Right kidney (tissue), 9 donors: Measurements from ENCODE around the gene PRDM5.

ENCODE experiments used
- DNase-seq: peaks from one replicate; pipeline ENCODE4 v3.0.0-alpha.2; 2016
- long read RNA-seq, 8 donors: transcript quantifications; one replicate each; lab custom pipeline, GENCODE V29; 2026

Gene PRDM5
- long read RNA-seq, donor 1, partial matches to known transcripts, result 0 of 1 reads
- long read RNA-seq, donor 1, other reads (novel, unspliced or antisense), result 0 of 1 reads
- long read RNA-seq, donor 2, partial matches to known transcripts, result 0 of 4 reads
- long read RNA-seq, donor 2, other reads (novel, unspliced or antisense), result 0 of 4 reads
- long read RNA-seq, donor 3, partial matches to known transcripts, result 0 of 1 reads
- long read RNA-seq, donor 3, other reads (novel, unspliced or antisense), result 0 of 1 reads
- long read RNA-seq, donor 4, result 0 reads
- long read RNA-seq, donor 5, partial matches to known transcripts, result 0 of 2 reads
- long read RNA-seq, donor 5, other reads (novel, unspliced or antisense), result 0 of 2 reads
- long read RNA-seq, donor 6, partial matches to known transcripts, result 0 of 3 reads
- long read RNA-seq, donor 6, other reads (novel, unspliced or antisense), result 0 of 3 reads
- long read RNA-seq, donor 7, full-length matches to known transcripts, result 5 of 5 reads
- long read RNA-seq, donor 7, partial matches to known transcripts, result 0 of 5 reads
- long read RNA-seq, donor 7, other reads (novel, unspliced or antisense), result 0 of 5 reads
- long read RNA-seq, donor 8, partial matches to known transcripts, result 0 of 1 reads
- long read RNA-seq, donor 8, other reads (novel, unspliced or antisense), result 0 of 1 reads

- peak; percentile 91 for DNase-seq
Measured at GRCh38 chr4:120922381-120923206, at the start of gene PRDM5. Gene PRDM5, minus strand, starts transcription at chr4:120922726. Its CDS starts 118 bp downstream, at chr4:120922608.

DNA sequence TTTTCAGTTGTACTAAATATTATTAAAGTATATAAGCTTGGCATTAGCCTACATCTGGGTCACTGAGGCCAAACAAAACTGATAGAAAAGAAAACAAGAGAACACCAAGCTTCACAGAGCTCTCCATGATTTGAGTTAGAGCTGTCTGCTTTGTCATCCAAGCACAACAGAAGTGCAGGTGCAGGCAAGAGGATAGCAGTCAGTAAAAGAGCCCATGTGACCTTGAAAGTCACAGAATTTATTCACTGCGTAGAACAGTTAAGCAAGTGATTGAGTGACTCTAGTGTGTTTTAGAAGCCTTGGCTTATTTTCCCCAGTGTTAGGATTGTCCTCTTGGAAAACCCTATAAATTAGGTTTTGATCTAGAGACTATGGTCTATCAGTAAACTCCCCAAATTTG, 49.4 kb upstream of the PRDM5 start:
- no peak for DNase-seq

- no peak for DNase-seq
Measured at GRCh38 chr4:120965938-120966337, 43.4 kb upstream of the PRDM5 start.

- DNase-seq, result no peak
Measured at GRCh38 chr4:120964596-120964995, 42.1 kb upstream of the PRDM5 start.

DNA sequence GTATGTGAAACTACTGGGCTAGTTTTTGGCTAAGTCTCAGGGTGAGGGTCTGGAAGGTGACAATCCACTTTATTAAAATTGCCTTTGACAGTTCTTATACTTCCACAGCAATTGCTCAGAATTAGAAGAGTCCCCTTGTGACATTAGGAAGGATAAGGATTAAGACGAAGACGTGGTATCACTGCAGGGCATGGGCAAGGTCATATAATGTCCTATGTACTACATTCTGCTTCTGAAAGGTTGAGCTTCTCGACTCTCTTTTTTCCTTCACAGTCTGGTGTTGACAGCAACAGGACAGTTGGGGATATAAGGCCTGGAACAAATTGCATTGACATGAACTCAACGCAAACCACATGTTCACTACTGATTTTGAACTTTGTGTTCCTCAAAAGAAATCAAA, 40.9 kb upstream of the PRDM5 start:
- no peak for DNase-seq

GRCh38 chr4:120960656-120961267, 38.2 kb upstream of the PRDM5 start:
- no peak for DNase-seq

DNA sequence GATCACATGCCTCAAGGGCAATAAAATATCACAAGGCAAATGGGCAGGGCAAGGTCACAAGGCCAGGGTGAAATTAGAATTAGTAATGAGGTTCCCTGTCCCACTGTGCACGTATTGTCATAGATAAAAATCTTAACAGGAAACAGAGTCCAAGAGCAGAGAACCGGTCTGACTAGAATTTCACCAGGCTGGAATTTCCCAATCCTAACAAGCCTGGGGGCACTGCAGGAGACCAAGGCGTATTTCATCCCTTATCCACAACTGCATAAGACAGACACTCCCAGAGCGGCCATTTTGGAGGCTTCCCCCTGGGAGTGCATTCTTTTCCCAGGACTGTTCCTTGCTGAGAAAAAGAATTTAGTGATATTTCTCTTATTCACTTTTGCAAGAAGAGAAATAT, 25.9 kb upstream of the PRDM5 start:
- no peak for DNase-seq

DNA sequence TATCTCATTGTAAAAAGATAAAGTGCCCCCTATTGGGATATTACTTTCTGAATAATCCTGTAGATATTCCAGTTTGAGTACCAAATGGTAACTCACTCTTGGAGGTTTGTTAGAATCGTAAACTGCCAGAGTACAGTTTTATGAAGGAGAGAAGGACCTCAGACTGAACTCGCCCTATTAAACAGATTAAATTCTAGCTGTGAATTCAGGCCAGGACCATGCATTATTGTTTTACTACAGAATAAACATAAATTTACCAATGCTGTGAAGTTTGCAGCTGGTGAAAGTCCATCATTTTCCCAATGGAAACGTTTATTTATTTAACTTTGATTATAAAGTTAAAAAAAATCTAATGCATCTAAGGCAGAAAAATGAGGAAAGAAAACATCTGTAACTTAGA, 20.2 kb upstream of the PRDM5 start:
- DNase-seq, result peak; percentile 9

- DNase-seq, result no peak
Measured at GRCh38 chr4:120940547-120940946, 18.0 kb upstream of the PRDM5 start.

GRCh38 chr4:120939693-120940092, 17.2 kb upstream of the PRDM5 start:
- DNase-seq, result no peak

GRCh38 chr4:120929847-120930246, 7.3 kb upstream of the PRDM5 start:
- no peak for DNase-seq

- no peak for DNase-seq
Measured at GRCh38 chr4:120927801-120928409, 5.4 kb upstream of the PRDM5 start.

- no peak for DNase-seq
Measured at GRCh38 chr4:120926358-120927025, 4.0 kb upstream of the PRDM5 start.

GRCh38 chr4:120924931-120925330, 2.4 kb upstream of the PRDM5 start:
- no peak for DNase-seq

- no peak for DNase-seq
Measured at GRCh38 chr4:120923207-120923522, 639 bp upstream of the PRDM5 start.

DNA sequence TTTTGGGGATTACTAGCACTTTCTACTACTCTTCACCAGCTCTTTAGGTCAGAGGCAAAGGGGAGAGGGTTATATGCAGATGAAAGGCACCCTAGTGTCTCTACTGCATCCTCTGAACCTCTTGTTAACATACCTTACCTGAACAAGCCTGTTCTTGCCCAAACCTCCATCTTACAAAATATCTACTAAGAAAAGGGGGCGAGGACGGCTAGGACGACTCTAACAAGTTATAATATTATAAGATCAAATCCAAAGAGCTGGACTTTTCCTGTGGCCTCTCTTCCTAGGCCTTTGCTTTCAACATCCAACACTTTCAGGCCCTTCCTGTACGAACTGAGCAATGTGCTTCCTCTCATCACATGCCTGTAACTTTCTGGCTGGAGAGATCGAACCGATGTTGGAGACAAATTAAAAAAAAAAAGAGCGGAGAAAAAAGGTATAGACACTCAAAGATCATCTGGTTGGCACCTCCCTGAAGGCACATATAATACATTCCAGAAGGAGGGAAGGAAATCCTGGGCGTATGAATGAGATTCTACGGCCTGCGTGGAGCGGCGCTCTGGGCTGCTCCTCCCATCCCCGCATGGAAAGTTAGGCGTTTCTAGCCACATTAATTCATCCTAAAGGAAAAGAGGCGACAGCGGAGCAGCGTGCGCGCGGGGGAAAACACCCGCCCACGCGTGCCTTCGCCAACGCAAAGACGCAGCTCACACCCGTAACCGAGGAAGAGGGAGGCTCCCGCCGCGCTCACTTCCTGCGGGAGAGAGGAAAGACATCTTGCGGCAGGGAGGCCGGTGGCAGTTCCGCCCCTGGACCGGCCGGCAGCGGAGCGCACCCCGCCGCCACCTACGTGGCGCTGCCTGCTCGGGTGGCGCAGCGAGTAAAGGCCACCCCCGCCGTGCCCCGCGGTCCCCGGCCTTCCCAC, 808 bp downstream of the PRDM5 start:
- peak; percentile 90 for DNase-seq

- no peak for DNase-seq
Measured at GRCh38 chr4:120920666-120921065, 1.9 kb downstream of the PRDM5 start.

GRCh38 chr4:120919358-120919757, 3.2 kb downstream of the PRDM5 start:
- DNase-seq, result no peak

GRCh38 chr4:120918788-120919187, 3.7 kb downstream of the PRDM5 start:
- peak; percentile 4 for DNase-seq

GRCh38 chr4:120918092-120918491, 4.4 kb downstream of the PRDM5 start:
- no peak for DNase-seq

- DNase-seq, result no peak
Measured at GRCh38 chr4:120916937-120917336, 5.6 kb downstream of the PRDM5 start.
